ENCODE measurements around the gene IQSEC1. TPM values are rescaled to one million over a fixed set of nuclear protein-coding genes. Genes with fewer than 3 reads are reported as not detected.
A peak's percentile ranks its signal among the peaks of the same experiment; 100 is the strongest.

IQSEC1 gene
- total and polyA plus RNA-seq, 2 of the 8 experiments (the other 6 are each of a cell fraction or from before 2014, with no cell fraction given), result 6.8 to 28.8 TPM

DNA sequence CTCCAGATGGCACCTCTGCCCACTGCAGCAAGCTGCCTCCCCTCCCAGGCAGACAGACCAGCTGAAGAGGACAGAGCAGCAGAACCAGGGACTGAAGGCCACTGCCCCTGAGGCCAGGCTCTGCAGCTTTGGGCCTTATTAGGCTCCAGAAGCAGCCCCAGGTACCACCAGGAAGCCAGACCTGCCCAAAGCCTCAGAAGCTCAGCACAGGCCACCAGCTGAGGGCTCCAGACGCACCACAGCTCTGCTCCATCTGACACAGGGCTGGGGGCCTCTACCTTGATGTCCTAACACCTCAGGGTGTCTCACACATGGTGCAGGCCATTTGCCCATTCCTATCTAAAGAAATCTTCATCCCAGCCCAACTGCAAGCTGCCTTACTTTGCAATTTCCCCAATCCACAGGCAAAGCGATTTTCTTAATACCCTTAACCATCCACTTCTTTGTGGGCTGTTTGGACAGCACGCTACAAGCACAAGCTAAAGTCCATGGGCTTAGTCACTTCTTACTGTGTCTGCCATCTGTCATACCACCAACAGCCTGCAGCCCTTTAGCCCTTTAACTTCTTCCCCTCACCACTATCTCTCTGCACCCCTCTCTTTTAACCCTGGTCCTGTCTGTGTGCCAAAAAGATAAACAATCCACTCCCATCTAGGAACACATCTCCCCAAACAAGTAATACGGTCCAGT is 112.1 kb downstream of the IQSEC1 start:
- Histone ChIP-seq H3K9ac (replicated peaks in 1 of 4; ENCODE audit: extremely low read depth in 1 of 4, low read depth in 3 of 4, low read length in 3 of 4) (no peak overlapping the region), H4K8ac (ENCODE audit: extremely low read depth, insufficient read depth, low read length) (no peak overlapping the region), H3K23me2 (ENCODE audit: low read depth, low read length) (no peaks in the 10 kb centered on the region), H2AK5ac (ENCODE audit: low read depth, low read length) (no peak overlapping the region), H3K79me2 (ENCODE audit: control insufficient read depth in 1 of 2, insufficient read depth in 2 of 2, low read length in 2 of 2) (peaks cover 0 to 56% of the 10 kb centered on the region in 2 experiments; a peak in 2 of 4 replicates), H3K56ac (replicated peaks; ENCODE audit: insufficient read length, low read depth, low read length) (no peak overlapping the region), H4K20me1 (replicated peaks in 1 of 2; ENCODE audit: control insufficient read depth in 1 of 2, insufficient read depth in 2 of 2, low read length in 2 of 2) (peaks cover 24 to 49% of the 10 kb centered on the region in 2 experiments), H2BK12ac (ENCODE audit: low read depth, low read length) (no peak overlapping the region), H3K4me2 (ENCODE audit: insufficient read depth in 1 of 2, low read depth in 2 of 2, low read length in 2 of 2) (no peak overlapping the region), H3K27me3 (replicated peaks in 1 of 4; ENCODE audit: control insufficient read depth in 3 of 4, extremely low read depth in 1 of 4, insufficient read depth in 3 of 4, low read length in 3 of 4) (no peaks in the 10 kb centered on the region), H4K5ac (ENCODE audit: insufficient read length, low read depth, low read length) (no peak overlapping the region), H2AFZ (ENCODE audit: low read length) (no peak overlapping the region), H2BK120ac (replicated peaks; ENCODE audit: low read depth, low read length) (no peak overlapping the region), H3K9me3 (ENCODE audit: insufficient read depth in 2 of 2, low read depth in 1 of 2, low read length in 1 of 2) (no peaks in the 10 kb centered on the region), H3K18ac (ENCODE audit: extremely low read depth, low read length) (no peak overlapping the region), H3K36me3 (ENCODE audit: control insufficient read depth in 2 of 4, insufficient read depth in 4 of 4, low read length in 3 of 4) (no peaks in the 10 kb centered on the region), H2BK15ac (ENCODE audit: low read length) (peak overlapping the region; percentile 31; the same call in 1 of the 2 replicates), H2BK5ac (ENCODE audit: low read depth, low read length) (no peak overlapping the region), H3K4me1 (replicated peaks in 1 of 4; ENCODE audit: control insufficient read depth in 3 of 4, insufficient read depth in 4 of 4, low read length in 3 of 4) (peaks cover 0 to 15% (median 5%) of the 10 kb centered on the region in 4 experiments; a peak in 5 of 7 replicates), H3K4ac (replicated peaks; ENCODE audit: insufficient read length, low read depth, low read length) (no peak overlapping the region), H3K23ac (ENCODE audit: insufficient read length) (no peak overlapping the region), H3K27ac (ENCODE audit: low read depth, low read length) (no peak overlapping the region; the same call in 1 of the 2 replicates), H3K14ac (ENCODE audit: insufficient read length) (no peak overlapping the region), H3K79me1 (ENCODE audit: low read depth, low read length) (peaks cover 41% of the 10 kb centered on the region), H3K4me3 (ENCODE audit: extremely low read depth in 1 of 4, insufficient read depth in 2 of 4, low read depth in 3 of 4, low read length in 4 of 4) (no peak overlapping the region), H4K91ac (replicated peaks; ENCODE audit: insufficient read length, low read length) (no peak overlapping the region), H2BK20ac (ENCODE audit: low read length) (no peak overlapping the region)
- DNase-seq (ENCODE audit: low read depth in 1 of 2, low spot score in 2 of 2) (no peak), FAIRE-seq (no peak)
- 89% methylated on average over 4 of the region's 4 CpGs; no CpG with 5 or more reads in 1 of the 2 experiments for WGBS, 2 experiments (ENCODE audit: extremely low coverage in 1 of 2, insufficient coverage in 1 of 2, insufficient read length in 1 of 2, insufficient replicate concordance in 2 of 2, low coverage in 1 of 2, low lambda C conversion rate in 2 of 2, missing lambda C conversion rate in 1 of 2)
- POLR2A ChIA-PET (ENCODE audit: partially characterized antibody), result interaction anchor here (1.1 to 1.6 kb wide), 5 partner anchors 9 to 63 kb away, joined by 3 to 4 read pairs (median 4); no protein-coding TSS in a partner anchor
- TF ChIP-seq SP1 (IDR thresholded peaks at IDR 0.05; ENCODE audit: low read depth, low read length) (no peak), RAD21 (IDR thresholded peaks at IDR 0.05 in 1 of 2, conservative IDR thresholded peaks at IDR 0.05 in 1 of 2; ENCODE audit: low read depth in 2 of 2, low read length in 2 of 2) (no peak), TAF1 (IDR thresholded peaks at IDR 0.05; ENCODE audit: low read depth, low read length) (no peak), JUND (IDR thresholded peaks at IDR 0.05; ENCODE audit: low read length) (no peak), EZH2 (IDR thresholded peaks at IDR 0.05; ENCODE audit: low read depth, low read length, severe bottlenecking) (no peak), CHD2 (IDR thresholded peaks at IDR 0.05; ENCODE audit: low read length) (no peak), BCL11A (IDR thresholded peaks at IDR 0.05; ENCODE audit: low read depth in 2 of 2, low read length in 2 of 2) (no peak), SRF (IDR thresholded peaks at IDR 0.05; ENCODE audit: low read depth, low read length) (no peak)
- CTCF ChIA-PET (ENCODE audit: partially characterized antibody), result interaction anchor here (0.6 to 25.8 kb wide), 14 partner anchors 12 to 537 kb away, joined by 3 to 267 read pairs (median 4); no protein-coding TSS in a partner anchor
